NCI-H1092 (cell line): ENCODE data around the gene THYN1.

Experiments used
- DNase-seq: peaks from one replicate; lab custom pipeline; 2025; lab: John Stamatoyannopoulos, UW

Gene THYN1

GRCh38 chr11:134223121-134223520, 30.0 kb downstream of the THYN1 start:
- no peak for DNase-seq

- no peak for DNase-seq
Measured at GRCh38 chr11:134216816-134217215, 36.3 kb downstream of the THYN1 start.

- DNase-seq: no peak
Measured at GRCh38 chr11:134215836-134216235, 37.3 kb downstream of the THYN1 start.

- DNase-seq: no peak
Measured at GRCh38 chr11:134207538-134208239, 45.5 kb downstream of the THYN1 start.

- DNase-seq: no peak
Measured at GRCh38 chr11:134206185-134206584, 47.0 kb downstream of the THYN1 start.

GRCh38 chr11:134205729-134206128, 47.4 kb downstream of the THYN1 start:
- no peak for DNase-seq

GRCh38 chr11:134202661-134203060, 50.5 kb downstream of the THYN1 start:
- no peak for DNase-seq

- no peak for DNase-seq
Measured at GRCh38 chr11:134200688-134201087, 52.5 kb downstream of the THYN1 start.

GRCh38 chr11:134199531-134199930, 53.6 kb downstream of the THYN1 start:
- no peak for DNase-seq
